Measurements from ENCODE around the gene RTN1. TPM values are rescaled to one million over a fixed set of nuclear protein-coding genes. Genes with fewer than 3 reads are reported as not detected.

Gene RTN1
- total and polyA plus RNA-seq, 2 of the 8 experiments (the other 6 are each of a cell fraction or from before 2014, with no cell fraction given) = 2.8 to 4.9 TPM

DNA sequence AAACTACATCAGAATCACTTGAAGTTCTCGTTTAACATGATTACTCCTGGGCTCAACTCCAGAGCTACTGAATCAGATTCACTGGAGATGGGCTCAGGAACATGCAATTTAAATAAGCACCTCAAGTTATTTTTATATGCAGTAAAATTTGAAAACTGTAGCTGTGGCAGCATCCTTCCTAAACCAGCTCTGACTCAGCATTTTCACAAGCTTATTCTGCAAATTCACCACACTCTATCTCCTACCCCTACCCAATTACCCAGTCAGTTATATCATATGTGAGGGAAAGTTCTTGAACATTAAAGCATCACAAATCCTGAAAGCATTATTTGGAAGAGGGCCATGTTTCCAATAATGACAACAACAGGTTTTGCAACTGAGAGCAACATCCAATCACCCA is 25.1 kb upstream of the RTN1 start:
- H2BK120ac ChIP-seq (replicated peaks; ENCODE audit: low read depth, low read length) = no peak overlapping the region
- no peak overlapping the region for H2AK5ac ChIP-seq (ENCODE audit: low read depth, low read length)
- no peak overlapping the region for H3K4me2 ChIP-seq (ENCODE audit: insufficient read depth in 1 of 2, low read depth in 2 of 2, low read length in 2 of 2)
- H2BK12ac ChIP-seq (ENCODE audit: low read depth, low read length) = no peak overlapping the region
- H3K23me2 ChIP-seq (ENCODE audit: low read depth, low read length) = no peaks in the 10 kb centered on the region
- H2BK5ac ChIP-seq (ENCODE audit: low read depth, low read length) = no peak overlapping the region
- no peak overlapping the region for H3K4ac ChIP-seq (replicated peaks; ENCODE audit: insufficient read length, low read depth, low read length)
- H3K27ac ChIP-seq (ENCODE audit: low read depth, low read length) = no peak overlapping the region
- no peak overlapping the region for H2BK15ac ChIP-seq (ENCODE audit: low read length)
- H3K4me3 ChIP-seq (ENCODE audit: extremely low read depth in 1 of 4, insufficient read depth in 2 of 4, low read depth in 3 of 4, low read length in 4 of 4) = no peak overlapping the region
- no peaks in the 10 kb centered on the region for H3K79me2 ChIP-seq (ENCODE audit: control insufficient read depth in 1 of 2, insufficient read depth in 2 of 2, low read length in 2 of 2)
- H4K91ac ChIP-seq (replicated peaks; ENCODE audit: insufficient read length, low read length) = no peak overlapping the region
- H4K5ac ChIP-seq (ENCODE audit: insufficient read length, low read depth, low read length) = no peak overlapping the region
- no peaks in the 10 kb centered on the region for H3K36me3 ChIP-seq (ENCODE audit: control insufficient read depth in 2 of 4, insufficient read depth in 4 of 4, low read length in 3 of 4)
- no peak overlapping the region for H3K9ac ChIP-seq (replicated peaks in 1 of 4; ENCODE audit: extremely low read depth in 1 of 4, low read depth in 3 of 4, low read length in 3 of 4)
- POLR2A ChIA-PET (ENCODE audit: partially characterized antibody) = no interaction called here
- H3K23ac ChIP-seq (ENCODE audit: insufficient read length) = no peak overlapping the region
- no peak overlapping the region for H2AFZ ChIP-seq (ENCODE audit: low read length)
- H3K27me3 ChIP-seq (replicated peaks in 1 of 4; ENCODE audit: control insufficient read depth in 3 of 4, extremely low read depth in 1 of 4, insufficient read depth in 3 of 4, low read length in 3 of 4) = no peaks in the 10 kb centered on the region
- H3K79me1 ChIP-seq (ENCODE audit: low read depth, low read length) = no peaks in the 10 kb centered on the region
- TF ChIP-seq BACH1 (IDR thresholded peaks at IDR 0.05; ENCODE audit: low read length) (peak; percentile 67), PHF8 (conservative IDR thresholded peaks at IDR 0.05; ENCODE audit: low read depth, low read length) (no peak), SP4 (IDR thresholded peaks at IDR 0.05; ENCODE audit: low read length) (no peak), KDM1A (IDR thresholded peaks at IDR 0.05; ENCODE audit: borderline replicate concordance, low read length) (no peak), EZH2 (IDR thresholded peaks at IDR 0.05; ENCODE audit: low read depth, low read length, severe bottlenecking) (no peak), RFX5 (IDR thresholded peaks at IDR 0.05; ENCODE audit: borderline replicate concordance, low read depth, low read length) (no peak)
- CTCF ChIA-PET (ENCODE audit: partially characterized antibody) = interaction anchor here (0.7 to 6.9 kb wide), 19 partner anchors 10 to 384 kb away, joined by 3 to 112 read pairs (median 5); partner anchors contain the start of gene CCDC175
- no peaks in the 10 kb centered on the region for H3K9me3 ChIP-seq (ENCODE audit: insufficient read depth in 2 of 2, low read depth in 1 of 2, low read length in 1 of 2)
- no peak overlapping the region for H2BK20ac ChIP-seq (ENCODE audit: low read length)
- no peaks in the 10 kb centered on the region for H4K20me1 ChIP-seq (replicated peaks in 1 of 2; ENCODE audit: control insufficient read depth in 1 of 2, insufficient read depth in 2 of 2, low read length in 2 of 2)
- H3K56ac ChIP-seq (replicated peaks; ENCODE audit: insufficient read length, low read depth, low read length) = no peak overlapping the region
- DNase-seq (ENCODE audit: low read depth in 1 of 2, low spot score in 2 of 2) = no peak
- no peak overlapping the region for H3K18ac ChIP-seq (ENCODE audit: extremely low read depth, low read length)
- WGBS, 2 experiments (ENCODE audit: extremely low coverage in 1 of 2, insufficient coverage in 1 of 2, insufficient read length in 1 of 2, insufficient replicate concordance in 2 of 2, low coverage in 1 of 2, low lambda C conversion rate in 2 of 2, missing lambda C conversion rate in 1 of 2) = 83% methylated on average over 1 of the region's 1 CpG; no CpG with 5 or more reads in 1 of the 2 experiments
- no peak for FAIRE-seq
- no peaks in the 10 kb centered on the region for H3K4me1 ChIP-seq (replicated peaks in 1 of 4; ENCODE audit: control insufficient read depth in 3 of 4, insufficient read depth in 4 of 4, low read length in 3 of 4)
- no peak overlapping the region for H3K14ac ChIP-seq (ENCODE audit: insufficient read length)
- H4K8ac ChIP-seq (ENCODE audit: extremely low read depth, insufficient read depth, low read length) = no peak overlapping the region

All from H1 (cell line).